GM12872 (cell line): ENCODE results near the gene JPT2.

ENCODE experiments used
- CTCF ChIP-seq: IDR thresholded peaks from 3 replicates; pipeline ENCODE4 v1.5.1; 2011; ENCODE audit warnings: low read depth, mild to moderate bottlenecking, low read length, moderate library complexity; ENCODE audit not compliant: insufficient read depth

Gene JPT2

GRCh38 chr16:1659031-1659430 lies 19.0 kb upstream of the JPT2 start:
- no peak for TF ChIP-seq CTCF

- TF ChIP-seq CTCF, result no peak
Observed at GRCh38 chr16:1661826-1662225, 16.3 kb upstream of the JPT2 start.

GRCh38 chr16:1662543-1662942 lies 15.5 kb upstream of the JPT2 start:
- no peak for TF ChIP-seq CTCF

- no peak for TF ChIP-seq CTCF
Observed at GRCh38 chr16:1665829-1666228, 12.2 kb upstream of the JPT2 start.

- TF ChIP-seq CTCF, result no peak
Observed at GRCh38 chr16:1666316-1666715, 11.8 kb upstream of the JPT2 start.

GRCh38 chr16:1667271-1667670 lies 10.8 kb upstream of the JPT2 start:
- TF ChIP-seq CTCF, result no peak

GRCh38 chr16:1667916-1668315 lies 10.2 kb upstream of the JPT2 start:
- no peak for TF ChIP-seq CTCF
